ENCODE results near the gene CPSF4L.

- TF ChIP-seq EZH2 (IDR thresholded peaks at IDR 0.05) = no peak
- TF ChIP-seq, protein P1, sequence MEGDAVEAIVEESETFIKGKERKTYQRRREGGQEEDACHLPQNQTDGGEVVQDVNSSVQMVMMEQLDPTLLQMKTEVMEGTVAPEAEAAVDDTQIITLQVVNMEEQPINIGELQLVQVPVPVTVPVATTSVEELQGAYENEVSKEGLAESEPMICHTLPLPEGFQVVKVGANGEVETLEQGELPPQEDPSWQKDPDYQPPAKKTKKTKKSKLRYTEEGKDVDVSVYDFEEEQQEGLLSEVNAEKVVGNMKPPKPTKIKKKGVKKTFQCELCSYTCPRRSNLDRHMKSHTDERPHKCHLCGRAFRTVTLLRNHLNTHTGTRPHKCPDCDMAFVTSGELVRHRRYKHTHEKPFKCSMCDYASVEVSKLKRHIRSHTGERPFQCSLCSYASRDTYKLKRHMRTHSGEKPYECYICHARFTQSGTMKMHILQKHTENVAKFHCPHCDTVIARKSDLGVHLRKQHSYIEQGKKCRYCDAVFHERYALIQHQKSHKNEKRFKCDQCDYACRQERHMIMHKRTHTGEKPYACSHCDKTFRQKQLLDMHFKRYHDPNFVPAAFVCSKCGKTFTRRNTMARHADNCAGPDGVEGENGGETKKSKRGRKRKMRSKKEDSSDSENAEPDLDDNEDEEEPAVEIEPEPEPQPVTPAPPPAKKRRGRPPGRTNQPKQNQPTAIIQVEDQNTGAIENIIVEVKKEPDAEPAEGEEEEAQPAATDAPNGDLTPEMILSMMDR (IDR thresholded peaks at IDR 0.05) = no peak
Observed at GRCh38 chr17:73269329-73269615, 7.6 kb upstream of the CPSF4L start.

Measured in neural progenitor cell (in vitro differentiated cells).